SK-N-SH (cell line): Measurements from ENCODE around the gene CFAP251. TPM values are rescaled to one million over a fixed set of nuclear protein-coding genes. Genes with fewer than 3 reads are reported as not detected.

ENCODE experiments used
- CTCF ChIA-PET: fragments of 300-600, 350-600 bp; formaldehyde crosslinking; extraction: SDS; loops from one replicate; lab custom pipeline; 2021; lab: Yijun Ruan, JAX
- POLR2A ChIA-PET: fragments of 350-600 bp; sonication (Branson Sonifier 250); formaldehyde crosslinking; extraction: SDS; loops from one replicate; lab custom pipeline; 2020; ENCODE audit warnings: antibody characterized with exemption, inconsistent platforms; lab: Yijun Ruan, JAX
- DNase-seq: peaks from one replicate; pipeline ENCODE4 v3.0.0; 2012
- H2AFZ ChIP-seq: fragments of 200-600 bp; sonication (generic); 2 replicates; pipeline ENCODE4 v1.8.1; 2016; ENCODE audit warnings: antibody characterized with exemption, mild to moderate bottlenecking, low read depth
- H3F3A ChIP-seq: fragments of 200-600 bp; sonication (generic); replicated peaks from 2 replicates; pipeline ENCODE3; 2016; ENCODE audit warnings: antibody characterized with exemption, mild to moderate bottlenecking; ENCODE audit not compliant: insufficient read depth
- H3K27ac ChIP-seq, 2 experiments: fragments of 200-500 bp in 1 of 2; fragments of 200-600 bp in 1 of 2; sonication (Bioruptor generic) in 1 of 2; sonication (generic), shearing (Covaris generic) in 1 of 2; 2 replicates each; pipeline versions ENCODE4 v1.5.1 to v1.6.1; 2014 to 2016; ENCODE audit warnings: low read depth in 2 of 2, inconsistent platforms in 1 of 2, low read length in 1 of 2, mild to moderate bottlenecking in 1 of 2, mixed read lengths in 1 of 2
- H3K27me3 ChIP-seq: fragments of 200-600 bp; sonication (generic), shearing (Covaris generic); 2 replicates; pipeline ENCODE4 v1.6.1; 2016; ENCODE audit warnings: mixed run types; ENCODE audit not compliant: insufficient read depth
- H3K36me3 ChIP-seq, 2 experiments: fragments of 200-500 bp in 1 of 2; fragments of 200-600 bp in 1 of 2; sonication (Bioruptor generic) in 1 of 2; sonication (generic) in 1 of 2; replicated peaks in 1 of 2; 2 replicates each; pipeline versions ENCODE3 to v1.5.1; 2014 to 2016; ENCODE audit warnings: low read length in 1 of 2, mild to moderate bottlenecking in 1 of 2; ENCODE audit not compliant: insufficient read depth in 2 of 2, control insufficient read depth in 1 of 2
- H3K4me1 ChIP-seq, 2 experiments: fragments of 200-500 bp in 1 of 2; fragments of 200-600 bp in 1 of 2; sonication (Bioruptor generic) in 1 of 2; sonication (generic), shearing (Covaris generic) in 1 of 2; 2 replicates each; pipeline versions ENCODE4 v1.5.1 to v1.6.1; 2014 to 2016; ENCODE audit warnings: low read depth in 1 of 2, low read length in 1 of 2, mixed run types in 1 of 2; ENCODE audit not compliant: insufficient read depth in 2 of 2, control insufficient read depth in 1 of 2
- H3K4me2 ChIP-seq: fragments of 200-600 bp; sonication (generic), shearing (Covaris generic); 2 replicates; pipeline ENCODE4 v1.6.1; 2017; ENCODE audit warnings: mixed run types
- H3K4me3 ChIP-seq, 2 experiments: fragments of 200-500 bp in 1 of 2; fragments of 200-600 bp in 1 of 2; sonication (Bioruptor generic) in 1 of 2; sonication (generic), shearing (Covaris generic) in 1 of 2; 2 replicates each; pipeline versions ENCODE4 v1.5.1 to v1.8.1; 2014 to 2016; ENCODE audit warnings: low read depth in 2 of 2, inconsistent platforms in 1 of 2, low read length in 1 of 2, mild to moderate bottlenecking in 1 of 2, mixed read lengths in 1 of 2, moderate library complexity in 1 of 2
- H3K79me2 ChIP-seq: fragments of 200-600 bp; sonication (generic); 2 replicates; pipeline ENCODE4 v1.8.1; 2017; ENCODE audit warnings: mild to moderate bottlenecking; ENCODE audit not compliant: insufficient read depth
- H3K9ac ChIP-seq: fragments of 200-600 bp; sonication (generic); 2 replicates; pipeline ENCODE4 v1.6.1; 2017; ENCODE audit warnings: mixed run types
- H3K9me2 ChIP-seq: fragments of 200-600 bp; sonication (generic); 2 replicates; pipeline ENCODE4 v1.6.1; 2017; ENCODE audit warnings: mixed run types
- H3K9me3 ChIP-seq: fragments of 200-600 bp; sonication (generic); 2 replicates; pipeline ENCODE4 v1.6.1; 2017; ENCODE audit warnings: mixed run types, mild to moderate bottlenecking, moderate library complexity
- H4K20me1 ChIP-seq: fragments of 200-600 bp; sonication (generic); 2 replicates; pipeline ENCODE4 v1.6.1; 2017; ENCODE audit warnings: mild to moderate bottlenecking, mixed run types; ENCODE audit not compliant: insufficient read depth
- CHD2 ChIP-seq: fragments of 150-350 bp; IDR thresholded peaks from 2 replicates; pipeline ENCODE4 v1.6.1; 2018; ENCODE audit warnings: low read length; ENCODE audit not compliant: partially characterized antibody
- EP300 ChIP-seq, 2 experiments: IDR thresholded peaks; 2 replicates each; pipeline versions ENCODE4 v1.4.0 to v1.6.1; 2012; ENCODE audit warnings: borderline replicate concordance in 1 of 2, low read depth in 1 of 2, low read length in 1 of 2
- FOSL2 ChIP-seq: IDR thresholded peaks from 2 replicates; pipeline ENCODE4 v1.4.0; 2012; ENCODE audit warnings: low read depth, mild to moderate bottlenecking, moderate library complexity, borderline replicate concordance
- GABPA ChIP-seq: IDR thresholded peaks from 2 replicates; pipeline ENCODE4 v1.4.0; 2012; ENCODE audit warnings: low read depth, mild to moderate bottlenecking
- MXI1 ChIP-seq: IDR thresholded peaks from 2 replicates; pipeline ENCODE4 v1.6.1; 2012; ENCODE audit warnings: mild to moderate bottlenecking, low read depth, low read length, improper control_type of control experiment
- NFIC ChIP-seq: IDR thresholded peaks from 2 replicates; pipeline ENCODE4 v1.4.0; 2012; ENCODE audit warnings: borderline replicate concordance
- POLR2AphosphoS5 ChIP-seq: IDR thresholded peaks from 2 replicates; pipeline ENCODE4 v1.6.1; 2012; ENCODE audit warnings: low read depth, low read length
- RAD21 ChIP-seq: IDR thresholded peaks from 2 replicates; pipeline ENCODE4 v1.6.1; 2012; ENCODE audit warnings: mild to moderate bottlenecking, low read length
- REST ChIP-seq: IDR thresholded peaks from 2 replicates; pipeline ENCODE4 v1.6.1; 2012; ENCODE audit warnings: mild to moderate bottlenecking, low read depth, low read length, moderate library complexity
- RFX5 ChIP-seq: IDR thresholded peaks from 2 replicates; pipeline ENCODE4 v1.6.1; 2012; ENCODE audit warnings: mild to moderate bottlenecking, improper control_type of control experiment, low read length
- RXRA ChIP-seq: IDR thresholded peaks from 2 replicates; pipeline ENCODE4 v1.4.0; 2012; ENCODE audit warnings: low read depth, mild to moderate bottlenecking, borderline replicate concordance
- TEAD4 ChIP-seq: IDR thresholded peaks from 2 replicates; pipeline ENCODE4 v1.4.0; 2012; ENCODE audit warnings: mild to moderate bottlenecking, borderline replicate concordance; ENCODE audit not compliant: insufficient read depth
- USF2 ChIP-seq: fragments of 150-350 bp; IDR thresholded peaks from 2 replicates; pipeline ENCODE4 v1.6.1; 2017; ENCODE audit warnings: antibody characterized with exemption, low read length, low read depth, borderline replicate concordance
- WGBS: methylation state at CpG from one replicate; pipeline ENCODE4 v1.1.6; 2017; ENCODE audit warnings: low lambda C conversion rate; 5-methylcytosine and 5-hydroxymethylcytosine counted together
- polyA plus RNA-seq, 3 experiments: library from polyadenylated mRNA; depleted of rRNA; stranded (reverse); fragments of >200 nt; gene quantifications; 2 replicates each; pipeline ENCODE4 v1.2.3, GENCODE V29; 2012
- TF ChIP-seq, protein P1 (sequence below): fragments of 200-600 bp; sonication (generic); IDR thresholded peaks from 2 replicates; pipeline ENCODE4 v1.6.1; 2017; ENCODE audit warnings: antibody characterized with exemption, mild to moderate bottlenecking, moderate library complexity

The CFAP251 gene
- polyA plus RNA-seq, 1 of the 3 experiments (the other 2 are of a cell fraction), result 5.7 TPM

DNA sequence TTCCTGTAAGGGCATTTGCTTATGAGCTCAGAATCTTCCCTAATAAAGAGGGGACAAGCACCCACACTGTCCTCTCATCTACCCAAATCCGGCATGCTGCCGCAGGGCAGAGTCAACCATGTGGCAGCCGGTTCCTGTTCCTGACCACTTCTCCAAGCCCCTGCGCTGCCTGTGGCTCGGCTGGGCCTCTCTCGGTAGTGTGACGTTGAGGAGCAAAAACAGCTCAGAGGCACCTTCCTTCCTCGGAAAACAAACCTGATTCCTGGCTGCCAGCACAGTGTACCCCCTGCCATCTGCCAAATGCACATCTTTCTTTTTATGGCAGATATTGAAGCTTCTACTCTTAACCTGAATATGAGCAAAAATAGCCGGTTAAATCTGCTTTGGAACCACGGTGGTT, 50.5 kb downstream of the CFAP251 start:
- H3K4me3 ChIP-seq, result no peak overlapping the region
- H3K9me2 ChIP-seq, result no peaks in the 10 kb centered on the region
- H4K20me1 ChIP-seq, result no peaks in the 10 kb centered on the region
- no peak for DNase-seq
- peaks cover 16% of the 10 kb centered on the region for H3F3A ChIP-seq
- H3K79me2 ChIP-seq, result no peaks in the 10 kb centered on the region
- POLR2A ChIA-PET, result no interaction called here
- peaks cover 3 to 4% of the 10 kb centered on the region in 2 experiments for H3K36me3 ChIP-seq
- WGBS, result 98% methylated on average over 10 of the region's 10 CpGs
- no peak for TF ChIP-seq TEAD4
- no peak for TF ChIP-seq FOSL2
- TF ChIP-seq REST, result no peak
- no peak for TF ChIP-seq MXI1
- TF ChIP-seq, protein P1, sequence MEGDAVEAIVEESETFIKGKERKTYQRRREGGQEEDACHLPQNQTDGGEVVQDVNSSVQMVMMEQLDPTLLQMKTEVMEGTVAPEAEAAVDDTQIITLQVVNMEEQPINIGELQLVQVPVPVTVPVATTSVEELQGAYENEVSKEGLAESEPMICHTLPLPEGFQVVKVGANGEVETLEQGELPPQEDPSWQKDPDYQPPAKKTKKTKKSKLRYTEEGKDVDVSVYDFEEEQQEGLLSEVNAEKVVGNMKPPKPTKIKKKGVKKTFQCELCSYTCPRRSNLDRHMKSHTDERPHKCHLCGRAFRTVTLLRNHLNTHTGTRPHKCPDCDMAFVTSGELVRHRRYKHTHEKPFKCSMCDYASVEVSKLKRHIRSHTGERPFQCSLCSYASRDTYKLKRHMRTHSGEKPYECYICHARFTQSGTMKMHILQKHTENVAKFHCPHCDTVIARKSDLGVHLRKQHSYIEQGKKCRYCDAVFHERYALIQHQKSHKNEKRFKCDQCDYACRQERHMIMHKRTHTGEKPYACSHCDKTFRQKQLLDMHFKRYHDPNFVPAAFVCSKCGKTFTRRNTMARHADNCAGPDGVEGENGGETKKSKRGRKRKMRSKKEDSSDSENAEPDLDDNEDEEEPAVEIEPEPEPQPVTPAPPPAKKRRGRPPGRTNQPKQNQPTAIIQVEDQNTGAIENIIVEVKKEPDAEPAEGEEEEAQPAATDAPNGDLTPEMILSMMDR, result no peak
- no peak for TF ChIP-seq RXRA
- CTCF ChIA-PET, result interaction anchor here (1.0 kb wide), 1 partner anchor 52 kb away, joined by 3 read pairs; the partner anchor contains the start of gene BCL7A
- no peak overlapping the region for H2AFZ ChIP-seq
- H3K9me3 ChIP-seq, result no peaks in the 10 kb centered on the region
- peaks cover 8% of the 10 kb centered on the region in 2 experiments; a peak in 3 of 4 replicates for H3K4me1 ChIP-seq
- H3K27me3 ChIP-seq, result no peaks in the 10 kb centered on the region
- no peak overlapping the region for H3K9ac ChIP-seq
- no peak overlapping the region for H3K27ac ChIP-seq
- H3K4me2 ChIP-seq, result no peak overlapping the region

DNA sequence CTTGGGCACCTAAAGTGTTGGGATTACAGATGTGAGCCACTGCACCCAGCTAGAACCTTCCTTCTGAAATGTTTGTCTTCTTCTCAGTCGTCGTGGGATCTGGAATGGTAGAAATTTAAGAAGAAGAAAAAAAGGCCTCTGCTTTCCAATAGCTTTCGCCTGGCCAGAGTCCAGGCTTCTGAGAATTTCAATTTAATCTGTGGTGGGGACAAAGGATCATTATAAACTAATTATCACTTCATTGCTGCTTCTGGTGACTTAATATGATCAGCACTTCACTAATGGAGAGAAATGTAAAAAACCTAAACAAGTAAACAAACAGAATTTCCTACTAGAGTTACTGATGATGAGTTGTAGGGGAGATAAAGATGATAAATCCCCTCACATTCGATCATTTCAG, 51.3 kb downstream of the CFAP251 start:
- no peak for DNase-seq
- H3K4me2 ChIP-seq, result no peak overlapping the region
- WGBS, result 70% methylated on average over 4 of the region's 4 CpGs
- H4K20me1 ChIP-seq, result no peaks in the 10 kb centered on the region
- no peaks in the 10 kb centered on the region for H3K27me3 ChIP-seq
- TF ChIP-seq CHD2 (no peak), GABPA (no peak), USF2 (no peak), RAD21 (no peak), FOSL2 (no peak), EP300 (IDR thresholded peaks at IDR 0.05; ENCODE audit: borderline replicate concordance in 1 of 2, low read depth in 1 of 2, low read length in 1 of 2) (no peak), NFIC (no peak), RFX5 (no peak), POLR2AphosphoS5 (no peak)
- TF ChIP-seq, all 33 proteins: peak for 0
- peaks cover 5 to 6% of the 10 kb centered on the region in 2 experiments; a peak in 2 of 4 replicates for H3K4me1 ChIP-seq
- H3K9me2 ChIP-seq, result no peaks in the 10 kb centered on the region
- no peak overlapping the region for H2AFZ ChIP-seq
- CTCF ChIA-PET, result interaction anchor here (1.0 kb wide), 1 partner anchor 52 kb away, joined by 3 read pairs; the partner anchor contains the start of gene BCL7A
- POLR2A ChIA-PET, result no interaction called here
- H3F3A ChIP-seq, result peaks cover 7% of the 10 kb centered on the region
- H3K36me3 ChIP-seq, result peaks cover 3 to 4% of the 10 kb centered on the region in 2 experiments
- no peaks in the 10 kb centered on the region for H3K79me2 ChIP-seq
- no peak overlapping the region for H3K4me3 ChIP-seq
- H3K27ac ChIP-seq, result no peak overlapping the region
- no peak overlapping the region for H3K9ac ChIP-seq
- H3K9me3 ChIP-seq, result no peaks in the 10 kb centered on the region
